Erythroblast (primary cell): ENCODE measurements around the gene CLEC4A.

Source experiments
- GATA1 ChIP-seq: IDR thresholded peaks from 2 replicates; pipeline ENCODE4 v1.6.1; 2011; ENCODE audit warnings: low read depth, mild to moderate bottlenecking, control low read depth, low read length, moderate library complexity
- POLR2A ChIP-seq: IDR thresholded peaks from 2 replicates; pipeline ENCODE4 v1.6.1; 2011; ENCODE audit warnings: mild to moderate bottlenecking, low read length

- TF ChIP-seq POLR2A (no peak), GATA1 (no peak)
These were observed 43.3 kb upstream of the CLEC4A start for GRCh38 chr12:8080120-8080519.
